CD14-positive monocyte (primary cell): ENCODE measurements around the gene RASGRF2. TPM values are rescaled to one million over a fixed set of nuclear protein-coding genes. Genes with fewer than 3 reads are reported as not detected.

Experiments
- DNase-seq, 3 donors: peaks; one replicate each; pipeline ENCODE4 v3.0.0-alpha.2; 2011 to 2022
- H2AFZ ChIP-seq: 2 replicates; pipeline ENCODE4 v1.6.0; 2012; ENCODE audit warnings: mild to moderate bottlenecking, low read depth, low read length, inconsistent platforms; ENCODE audit not compliant: insufficient read depth, poor library complexity, severe bottlenecking
- H3K27ac ChIP-seq, 2 donors: 1 replicate in 1 of 2; 2 replicates in 1 of 2; pipeline ENCODE4 v1.5.1; 2012 to 2013; ENCODE audit warnings: low read length in 2 of 2, control low read depth in 1 of 2, inconsistent platforms in 1 of 2, low read depth in 1 of 2, mild to moderate bottlenecking in 1 of 2
- H3K27me3 ChIP-seq, 2 donors: one replicate each; pipeline versions ENCODE4 v1.6.0 to v1.6.1; 2011 to 2013; ENCODE audit warnings: low read length in 2 of 2; ENCODE audit not compliant: control insufficient read depth in 2 of 2, insufficient read depth in 2 of 2
- H3K36me3 ChIP-seq, 2 donors: replicated peaks in 1 of 2; 1 replicate in 1 of 2; 2 replicates in 1 of 2; pipeline versions ENCODE4 v1.5.1 to v1.6.1; 2012 to 2013; ENCODE audit warnings: low read length in 2 of 2, control low read depth in 1 of 2, inconsistent platforms in 1 of 2, mild to moderate bottlenecking in 1 of 2; ENCODE audit not compliant: insufficient read depth in 2 of 2, control insufficient read depth in 1 of 2
- H3K4me1 ChIP-seq, 2 donors: 1 replicate in 1 of 2; 2 replicates in 1 of 2; pipeline versions ENCODE4 v1.5.1 to v1.6.1; 2012 to 2013; ENCODE audit warnings: low read length in 2 of 2, control low read depth in 1 of 2, inconsistent platforms in 1 of 2, mild to moderate bottlenecking in 1 of 2, moderate library complexity in 1 of 2; ENCODE audit not compliant: insufficient read depth in 2 of 2, control insufficient read depth in 1 of 2
- H3K4me2 ChIP-seq: replicated peaks from 2 replicates; pipeline ENCODE3; 2012; ENCODE audit warnings: low read length, moderate library complexity, mild to moderate bottlenecking; ENCODE audit not compliant: poor library complexity, severe bottlenecking; ENCODE audit errors: extremely low read depth
- H3K4me3 ChIP-seq, 3 experiments: fragments of 200-600 bp in 1 of 3; sonication (generic) in 1 of 3; replicated peaks in 1 of 3; 1 replicate in 2 of 3; 2 replicates in 1 of 3; pipeline ENCODE4 v1.5.1; 2011 to 2013; ENCODE audit warnings: low read length in 3 of 3, mild to moderate bottlenecking in 3 of 3, control low read depth in 2 of 3, low read depth in 2 of 3, inconsistent platforms in 1 of 3, moderate library complexity in 1 of 3
- H3K79me2 ChIP-seq: 2 replicates; pipeline ENCODE4 v1.6.0; 2012; ENCODE audit warnings: mild to moderate bottlenecking, control low read depth, inconsistent platforms, low read length, moderate library complexity; ENCODE audit not compliant: insufficient read depth
- H3K9ac ChIP-seq: 2 replicates; pipeline ENCODE4 v1.6.0; 2017; ENCODE audit warnings: low read length, mild to moderate bottlenecking; ENCODE audit not compliant: insufficient read depth, poor library complexity, severe bottlenecking
- H3K9me3 ChIP-seq, 2 donors: replicated peaks in 1 of 2; 1 replicate in 1 of 2; 2 replicates in 1 of 2; pipeline versions ENCODE4 v1.5.1 to v1.6.1; 2012 to 2013; ENCODE audit warnings: low read length in 2 of 2, control low read depth in 1 of 2; ENCODE audit not compliant: control insufficient read depth in 1 of 2, insufficient read depth in 1 of 2
- H4K20me1 ChIP-seq: 2 replicates; pipeline ENCODE4 v1.6.0; 2012; ENCODE audit warnings: mild to moderate bottlenecking, low read length, control low read depth, moderate library complexity; ENCODE audit not compliant: insufficient read depth
- H3K27ac Mint-ChIP-seq, 7 donors: one replicate each; pipeline ENCODE4 v1.8.0; 2020; ENCODE audit warnings: mild to moderate bottlenecking in 7 of 7, mixed read lengths in 7 of 7, moderate library complexity in 6 of 7, inconsistent platforms in 2 of 7
- H3K27me3 Mint-ChIP-seq, 3 donors: one replicate each; pipeline ENCODE4 v1.8.0; 2021 to 2022; ENCODE audit warnings: low read depth in 3 of 3, mild to moderate bottlenecking in 3 of 3, mixed read lengths in 3 of 3, moderate library complexity in 3 of 3, inconsistent platforms in 1 of 3
- H3K36me3 Mint-ChIP-seq, 2 donors: one replicate each; pipeline ENCODE4 v1.8.0; 2020; ENCODE audit warnings: mixed read lengths in 2 of 2, inconsistent platforms in 1 of 2, mild to moderate bottlenecking in 1 of 2
- H3K4me1 Mint-ChIP-seq: one replicate; pipeline ENCODE4 v1.8.0; 2020; ENCODE audit warnings: mild to moderate bottlenecking, mixed read lengths
- H3K4me3 Mint-ChIP-seq, 2 donors: one replicate each; pipeline ENCODE4 v1.8.0; 2020; ENCODE audit warnings: mild to moderate bottlenecking in 2 of 2, mixed read lengths in 2 of 2, moderate library complexity in 1 of 2
- H3K9me3 Mint-ChIP-seq, 7 donors: one replicate each; pipeline ENCODE4 v1.8.0; 2020 to 2022; ENCODE audit warnings: mixed read lengths in 7 of 7, mild to moderate bottlenecking in 6 of 7, moderate library complexity in 6 of 7, inconsistent platforms in 2 of 7
- CTCF ChIP-seq: fragments of 200-600 bp; IDR thresholded peaks from one replicate; pipeline ENCODE4 v1.8.0; 2022; ENCODE audit warnings: antibody characterized with exemption, mild to moderate bottlenecking
- WGBS: methylation state at CpG from one replicate; pipeline ENCODE4 v1.1.5; 2013; ENCODE audit warnings: missing lambda C conversion rate; ENCODE audit not compliant: insufficient coverage; 5-methylcytosine and 5-hydroxymethylcytosine counted together
- intact Hi-C, 2 donors: fragments of 100-400 bp; cut with micrococcal nuclease; formaldehyde crosslinking; loops; one replicate each; pipeline versions ENCODE4 v1.15.0 to v1.15.1; 2023
- polyA plus RNA-seq, 3 donors: library from polyadenylated mRNA; depleted of rRNA in 1 of 3; unstranded in 2 of 3; stranded (reverse) in 1 of 3; fragments of 300-500 nt in 2 of 3; fragments of >200 nt in 1 of 3; fragmentation: Illumina TruSeq in 2 of 3; gene quantifications; 1 replicate in 2 of 3; 2 replicates in 1 of 3; pipeline ENCODE4 v1.2.3, GENCODE V29; 2012 to 2021

RASGRF2 gene
- polyA plus RNA-seq, 3 donors = 0.01 to 0.02 TPM; not detected in 1

- H2AFZ ChIP-seq = no peak overlapping the region
These were observed 26.2 kb downstream of the RASGRF2 start for GRCh38 chr5:80986382-80986781.

GRCh38 chr5:80987078-80987766 lies 27.1 kb downstream of the RASGRF2 start:
- Mint-ChIP-seq H3K4me1 (no peaks in the 10 kb centered on the region), H3K36me3 (no peaks in the 10 kb centered on the region), H3K4me3 (no peak overlapping the region), H3K9me3 (peaks cover 0 to 4% (median 0%) of the 10 kb centered on the region in 7 donors), H3K27me3 (peaks cover 0 to 2% (median 0%) of the 10 kb centered on the region in 3 donors), H3K27ac (no peak overlapping the region)
- H3K4me3 ChIP-seq = no peak overlapping the region
- no peak for TF ChIP-seq CTCF
- H3K4me2 ChIP-seq = no peak overlapping the region
- DNase-seq = no peak
- H3K36me3 ChIP-seq = no peaks in the 10 kb centered on the region
- H3K79me2 ChIP-seq = no peaks in the 10 kb centered on the region
- no peak overlapping the region for H3K9ac ChIP-seq
- no peak overlapping the region for H3K27ac ChIP-seq
- no peak overlapping the region for H2AFZ ChIP-seq
- no peaks in the 10 kb centered on the region for H3K27me3 ChIP-seq
- intact Hi-C loops = no loop called here
- no peaks in the 10 kb centered on the region for H3K4me1 ChIP-seq
- no peaks in the 10 kb centered on the region for H4K20me1 ChIP-seq
- 97% methylated on average over 3 of the region's 7 CpGs for WGBS
- H3K9me3 ChIP-seq = no peaks in the 10 kb centered on the region

More at GRCh38 chr5:80986382-80986781, 26.2 kb downstream of the RASGRF2 start:
- H3K9me3 ChIP-seq = no peaks in the 10 kb centered on the region
- no peaks in the 10 kb centered on the region for H3K79me2 ChIP-seq
- Mint-ChIP-seq H3K4me1 (no peaks in the 10 kb centered on the region), H3K4me3 (no peak overlapping the region), H3K36me3 (no peaks in the 10 kb centered on the region), H3K27ac (no peak overlapping the region), H3K9me3 (peaks cover 0 to 4% (median 0%) of the 10 kb centered on the region in 7 donors), H3K27me3 (peaks cover 0 to 2% (median 0%) of the 10 kb centered on the region in 3 donors)
- 67% methylated on average over 3 of the region's 3 CpGs for WGBS
- H3K4me2 ChIP-seq = no peak overlapping the region
- H3K4me1 ChIP-seq = no peaks in the 10 kb centered on the region
- H3K27ac ChIP-seq = no peak overlapping the region
- DNase-seq = no peak
- no peaks in the 10 kb centered on the region for H4K20me1 ChIP-seq
- no peaks in the 10 kb centered on the region for H3K36me3 ChIP-seq
- no peak overlapping the region for H3K4me3 ChIP-seq
- no peaks in the 10 kb centered on the region for H3K27me3 ChIP-seq
- no peak for TF ChIP-seq CTCF
- intact Hi-C loops = no loop called here
- no peak overlapping the region for H3K9ac ChIP-seq
